GM12801 (cell line): ENCODE measurements around the gene UBAC1.

Experiments used
- TF ChIP-seq, protein P1 (sequence below): IDR thresholded peaks from one replicate; pipeline ENCODE4 v1.5.1; 2011; ENCODE audit warnings: control low read depth; ENCODE audit not compliant: insufficient read length; ENCODE audit errors: extremely low read depth

UBAC1 gene

DNA sequence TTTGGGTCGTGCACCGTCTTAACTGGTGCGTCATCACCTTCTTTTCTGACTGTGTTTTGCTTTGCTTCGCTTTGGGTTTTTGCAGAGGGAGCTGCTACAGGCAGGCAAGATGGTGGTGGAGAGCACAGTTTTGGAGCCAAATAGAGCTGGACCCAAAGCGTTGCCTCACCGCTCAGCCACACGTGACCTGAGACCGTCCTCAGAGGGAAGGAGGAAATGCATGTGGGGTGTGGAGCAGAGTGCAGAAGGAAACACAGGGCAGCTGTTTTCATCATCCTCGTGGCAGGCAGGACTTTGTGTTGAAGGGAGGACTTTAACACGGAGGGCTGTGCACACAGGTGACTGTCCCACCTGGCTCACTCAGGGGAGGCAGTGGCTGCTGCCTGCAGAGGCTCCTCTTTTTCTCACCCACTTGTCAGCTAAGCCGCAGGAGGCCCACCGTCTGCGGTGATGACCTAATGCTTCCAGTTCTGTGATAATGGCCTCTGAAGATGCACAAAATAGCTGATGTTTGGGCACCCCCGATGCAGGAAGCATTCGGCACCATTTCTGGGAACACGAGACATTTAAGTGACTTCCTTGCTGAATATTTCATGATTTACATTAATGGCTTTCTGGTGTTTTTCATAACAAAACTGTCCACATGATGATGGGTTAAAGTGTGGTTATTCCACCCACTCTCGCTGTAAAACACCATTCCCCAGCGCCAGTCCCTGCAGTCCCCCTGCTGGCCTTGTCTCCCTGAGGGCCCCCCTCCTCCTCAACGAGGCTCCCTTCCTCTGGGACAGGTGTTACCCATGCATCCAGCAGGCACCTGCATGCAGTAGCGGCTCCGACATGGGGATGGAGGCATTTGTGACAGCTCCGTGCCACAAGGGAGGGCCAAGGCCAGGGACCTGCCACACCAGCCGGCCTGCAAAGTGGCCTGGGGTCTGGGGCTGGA lies 12.4 kb upstream of the UBAC1 start:
- TF ChIP-seq, protein P1, sequence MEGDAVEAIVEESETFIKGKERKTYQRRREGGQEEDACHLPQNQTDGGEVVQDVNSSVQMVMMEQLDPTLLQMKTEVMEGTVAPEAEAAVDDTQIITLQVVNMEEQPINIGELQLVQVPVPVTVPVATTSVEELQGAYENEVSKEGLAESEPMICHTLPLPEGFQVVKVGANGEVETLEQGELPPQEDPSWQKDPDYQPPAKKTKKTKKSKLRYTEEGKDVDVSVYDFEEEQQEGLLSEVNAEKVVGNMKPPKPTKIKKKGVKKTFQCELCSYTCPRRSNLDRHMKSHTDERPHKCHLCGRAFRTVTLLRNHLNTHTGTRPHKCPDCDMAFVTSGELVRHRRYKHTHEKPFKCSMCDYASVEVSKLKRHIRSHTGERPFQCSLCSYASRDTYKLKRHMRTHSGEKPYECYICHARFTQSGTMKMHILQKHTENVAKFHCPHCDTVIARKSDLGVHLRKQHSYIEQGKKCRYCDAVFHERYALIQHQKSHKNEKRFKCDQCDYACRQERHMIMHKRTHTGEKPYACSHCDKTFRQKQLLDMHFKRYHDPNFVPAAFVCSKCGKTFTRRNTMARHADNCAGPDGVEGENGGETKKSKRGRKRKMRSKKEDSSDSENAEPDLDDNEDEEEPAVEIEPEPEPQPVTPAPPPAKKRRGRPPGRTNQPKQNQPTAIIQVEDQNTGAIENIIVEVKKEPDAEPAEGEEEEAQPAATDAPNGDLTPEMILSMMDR = no peak

DNA sequence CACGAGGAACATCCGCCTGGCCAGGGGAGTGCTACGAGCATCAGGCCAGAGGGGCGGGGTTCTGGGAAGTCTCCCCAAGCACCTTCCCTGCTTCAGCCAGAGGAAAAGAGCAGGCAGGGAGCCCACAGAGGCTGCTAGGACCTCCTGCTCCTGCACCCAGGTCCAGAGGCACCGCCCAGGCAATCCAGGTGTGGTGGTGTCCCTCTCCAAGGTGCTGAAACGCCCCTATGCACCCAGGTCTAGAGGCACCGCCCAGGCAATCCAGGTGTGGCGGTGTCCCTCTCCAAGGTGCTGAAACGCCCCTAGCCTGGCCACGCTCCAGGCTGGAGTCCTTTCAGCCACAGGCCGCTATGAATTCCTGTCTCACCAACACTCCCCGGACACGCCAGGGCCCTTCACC lies 10.7 kb upstream of the UBAC1 start:
- TF ChIP-seq, protein P1 = no peak

- TF ChIP-seq, protein P1 = no peak
Measured at GRCh38 chr9:135971111-135971766, 10.1 kb upstream of the UBAC1 start.

- TF ChIP-seq, protein P1 = no peak
Measured at GRCh38 chr9:135970128-135970815, 9.1 kb upstream of the UBAC1 start.

- TF ChIP-seq, protein P1 = no peak
Measured at GRCh38 chr9:135969064-135969683, 8.0 kb upstream of the UBAC1 start.

DNA sequence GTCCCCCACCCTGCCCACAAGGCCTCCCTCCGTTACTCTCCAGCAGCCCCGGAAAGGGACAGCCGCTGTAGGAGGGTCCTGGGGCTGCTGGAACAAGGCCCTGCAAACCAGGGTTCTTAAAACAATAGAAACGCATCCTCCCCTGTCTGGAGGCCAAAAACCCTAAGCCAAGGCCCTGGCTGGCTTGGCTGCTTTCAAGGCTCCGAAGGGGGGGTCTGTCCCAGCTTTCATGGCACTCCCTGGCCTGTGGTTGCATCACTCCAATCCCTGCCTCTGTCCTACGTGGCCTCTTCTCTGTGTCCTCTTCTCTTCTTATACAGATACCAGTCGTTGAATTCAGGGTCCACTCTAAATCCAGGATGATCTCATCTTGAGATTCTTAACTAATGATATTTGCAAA lies 7.4 kb upstream of the UBAC1 start:
- TF ChIP-seq, protein P1 = no peak

DNA sequence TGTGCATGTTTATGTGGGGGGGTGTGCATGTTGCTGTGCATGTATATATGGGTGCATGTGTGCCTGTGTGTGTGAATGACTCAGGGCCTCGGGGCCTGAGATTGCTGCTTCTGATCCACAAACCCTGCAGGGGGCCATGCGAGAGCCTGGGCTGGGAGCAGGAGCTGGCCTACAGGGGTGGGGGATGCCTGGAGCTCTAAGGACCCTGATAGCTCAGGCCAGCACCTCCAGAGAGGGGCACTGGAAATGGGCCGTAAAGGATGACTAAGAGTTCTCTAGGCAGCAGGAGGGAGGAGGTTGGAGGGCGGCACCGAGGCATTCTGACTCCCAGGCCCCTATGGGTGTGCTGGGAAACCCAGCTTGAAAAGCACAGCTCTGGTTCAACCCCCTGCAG lies 6.9 kb upstream of the UBAC1 start:
- TF ChIP-seq, protein P1 = no peak
